SK-N-SH treated with all-trans-retinoic acid at 6 μM for 48 hours (cell line): ENCODE results near the gene MYO16.

Experiments used
- ATAC-seq: fragments of 200-7000 bp; cut with Tn5 transposase; 3 replicates; pipeline ENCODE4 v1.9.1; 2020; ENCODE audit warnings: mild to moderate bottlenecking, moderate library complexity
- ARNTL ChIP-seq: fragments of 450-650 bp; formaldehyde crosslinking; IDR thresholded peaks from 2 replicates; pipeline ENCODE4 v1.5.0; 2020; ENCODE audit warnings: low read depth, mild to moderate bottlenecking, moderate library complexity, borderline replicate concordance
- BACH2 ChIP-seq: fragments of 250-450 bp; sonication (Bioruptor Pico); IDR thresholded peaks from 2 replicates; pipeline ENCODE4 v1.9.0; 2021; ENCODE audit warnings: mild to moderate bottlenecking, borderline replicate concordance
- CSDC2 ChIP-seq: fragments of 250-450 bp; sonication (Bioruptor Pico); IDR thresholded peaks from 2 replicates; pipeline ENCODE4 v1.5.0; 2020; ENCODE audit warnings: mild to moderate bottlenecking, moderate library complexity
- GLIS3 ChIP-seq: fragments of 250-450 bp; sonication (Bioruptor Pico); IDR thresholded peaks from 2 replicates; pipeline ENCODE4 v1.5.0; 2020; ENCODE audit warnings: mild to moderate bottlenecking, moderate library complexity
- ISL1 ChIP-seq: fragments of 250-450 bp; sonication (Bioruptor Pico); IDR thresholded peaks from 2 replicates; pipeline ENCODE4 v2.1.2; 2022; ENCODE audit warnings: mild to moderate bottlenecking, moderate library complexity
- PPARA ChIP-seq: fragments of 250-450 bp; sonication (Bioruptor Pico); IDR thresholded peaks from 2 replicates; pipeline ENCODE4 v1.5.0; 2020; ENCODE audit warnings: mild to moderate bottlenecking, borderline replicate concordance
- SNAI2 ChIP-seq: fragments of 250-450 bp; sonication (Bioruptor Pico); IDR thresholded peaks from 2 replicates; pipeline ENCODE4 v1.5.0; 2020; ENCODE audit warnings: mild to moderate bottlenecking, moderate library complexity
- TCF4 ChIP-seq: fragments of 250-450 bp; sonication (Bioruptor Pico); IDR thresholded peaks from 2 replicates; pipeline ENCODE4 v1.8.0; 2021; ENCODE audit warnings: mild to moderate bottlenecking, moderate library complexity, borderline replicate concordance
- TOX ChIP-seq: fragments of 250-450 bp; sonication (Bioruptor Pico); IDR thresholded peaks from 2 replicates; pipeline ENCODE4 v1.8.0; 2021; ENCODE audit warnings: mild to moderate bottlenecking, moderate library complexity, borderline replicate concordance
- ZC3H10 ChIP-seq: fragments of 250-450 bp; sonication (Bioruptor Pico); IDR thresholded peaks from 2 replicates; pipeline ENCODE4 v1.5.1; 2021; ENCODE audit warnings: mild to moderate bottlenecking, moderate library complexity
- ZFP3 ChIP-seq: fragments of 250-450 bp; sonication (Bioruptor Pico); IDR thresholded peaks from 2 replicates; pipeline ENCODE4 v1.5.0; 2020; ENCODE audit warnings: mild to moderate bottlenecking, moderate library complexity
- ZFP30 ChIP-seq: fragments of 450-650 bp; formaldehyde crosslinking; IDR thresholded peaks from 2 replicates; pipeline ENCODE4 v1.5.0; 2022; ENCODE audit warnings: mild to moderate bottlenecking, moderate library complexity
- ZNF565 ChIP-seq: fragments of 450-650 bp; formaldehyde crosslinking; conservative IDR thresholded peaks from 2 replicates; pipeline ENCODE4 v1.5.0; 2020; ENCODE audit warnings: low read depth, mild to moderate bottlenecking, moderate library complexity
- ZNF70 ChIP-seq: fragments of 450-650 bp; formaldehyde crosslinking; IDR thresholded peaks from 2 replicates; pipeline ENCODE4 v1.5.0; 2020; ENCODE audit warnings: mild to moderate bottlenecking, moderate library complexity
- ZNF8 ChIP-seq: fragments of 450-650 bp; formaldehyde crosslinking; IDR thresholded peaks from 2 replicates; pipeline ENCODE4 v1.5.0; 2020; ENCODE audit warnings: mild to moderate bottlenecking, moderate library complexity
- TF ChIP-seq, protein P1 (sequence below): fragments of 250-450 bp; sonication (Bioruptor Pico); IDR thresholded peaks from 2 replicates; pipeline ENCODE4 v1.8.0; 2021; ENCODE audit warnings: low read depth, mild to moderate bottlenecking, moderate library complexity, borderline replicate concordance
- TF ChIP-seq, protein P2 (sequence below): fragments of 250-450 bp; sonication (Bioruptor Pico); IDR thresholded peaks from 2 replicates; pipeline ENCODE4 v1.5.1; 2021; ENCODE audit warnings: mild to moderate bottlenecking, moderate library complexity
- TF ChIP-seq, protein P3 (sequence below): fragments of 250-450 bp; sonication (Bioruptor Pico); IDR thresholded peaks from 2 replicates; pipeline ENCODE4 v1.5.1; 2020; ENCODE audit warnings: low read depth, mild to moderate bottlenecking, moderate library complexity
- TF ChIP-seq, protein P4 (sequence below): fragments of 250-450 bp; sonication (Bioruptor Pico); IDR thresholded peaks from 2 replicates; pipeline ENCODE4 v1.5.0; 2020; ENCODE audit warnings: mild to moderate bottlenecking, moderate library complexity

The MYO16 gene

DNA sequence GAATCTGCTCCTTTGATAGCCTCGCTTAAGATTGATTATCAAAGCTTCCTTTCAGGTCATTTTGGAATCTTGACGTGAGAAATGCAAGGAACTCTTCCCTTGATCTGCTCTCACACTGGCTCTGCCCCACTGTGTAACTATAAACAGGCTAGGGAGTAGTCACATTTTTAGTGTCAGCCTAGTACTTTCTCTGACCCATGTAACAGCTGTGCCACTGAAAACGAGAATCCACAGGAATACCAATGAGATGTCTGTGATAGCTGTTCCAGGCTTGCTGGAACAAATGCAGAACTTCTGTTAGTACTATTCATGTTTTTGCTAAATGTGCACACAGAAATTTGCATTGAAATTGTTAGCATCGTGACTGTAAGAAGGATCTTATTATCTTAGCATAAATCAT lies 221.3 kb downstream of the MYO16 start:
- no peak for TF ChIP-seq TCF4 (CRISPR knock-in tag)
- TF ChIP-seq ZFP3 (CRISPR knock-in tag), result no peak
- no peak for TF ChIP-seq ZNF8 (CRISPR knock-in tag)
- TF ChIP-seq, protein P1, sequence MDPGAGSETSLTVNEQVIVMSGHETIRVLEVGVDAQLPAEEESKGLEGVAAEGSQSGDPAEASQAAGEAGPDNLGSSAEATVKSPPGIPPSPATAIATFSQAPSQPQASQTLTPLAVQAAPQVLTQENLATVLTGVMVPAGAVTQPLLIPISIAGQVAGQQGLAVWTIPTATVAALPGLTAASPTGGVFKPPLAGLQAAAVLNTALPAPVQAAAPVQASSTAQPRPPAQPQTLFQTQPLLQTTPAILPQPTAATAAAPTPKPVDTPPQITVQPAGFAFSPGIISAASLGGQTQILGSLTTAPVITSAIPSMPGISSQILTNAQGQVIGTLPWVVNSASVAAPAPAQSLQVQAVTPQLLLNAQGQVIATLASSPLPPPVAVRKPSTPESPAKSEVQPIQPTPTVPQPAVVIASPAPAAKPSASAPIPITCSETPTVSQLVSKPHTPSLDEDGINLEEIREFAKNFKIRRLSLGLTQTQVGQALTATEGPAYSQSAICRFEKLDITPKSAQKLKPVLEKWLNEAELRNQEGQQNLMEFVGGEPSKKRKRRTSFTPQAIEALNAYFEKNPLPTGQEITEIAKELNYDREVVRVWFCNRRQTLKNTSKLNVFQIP, result no peak
- no peak for TF ChIP-seq ISL1 (CRISPR knock-in tag)
- TF ChIP-seq, protein P2, sequence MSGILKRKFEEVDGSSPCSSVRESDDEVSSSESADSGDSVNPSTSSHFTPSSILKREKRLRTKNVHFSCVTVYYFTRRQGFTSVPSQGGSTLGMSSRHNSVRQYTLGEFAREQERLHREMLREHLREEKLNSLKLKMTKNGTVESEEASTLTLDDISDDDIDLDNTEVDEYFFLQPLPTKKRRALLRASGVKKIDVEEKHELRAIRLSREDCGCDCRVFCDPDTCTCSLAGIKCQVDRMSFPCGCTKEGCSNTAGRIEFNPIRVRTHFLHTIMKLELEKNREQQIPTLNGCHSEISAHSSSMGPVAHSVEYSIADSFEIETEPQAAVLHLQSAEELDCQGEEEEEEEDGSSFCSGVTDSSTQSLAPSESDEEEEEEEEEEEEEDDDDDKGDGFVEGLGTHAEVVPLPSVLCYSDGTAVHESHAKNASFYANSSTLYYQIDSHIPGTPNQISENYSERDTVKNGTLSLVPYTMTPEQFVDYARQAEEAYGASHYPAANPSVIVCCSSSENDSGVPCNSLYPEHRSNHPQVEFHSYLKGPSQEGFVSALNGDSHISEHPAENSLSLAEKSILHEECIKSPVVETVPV (CRISPR knock-in tag), result no peak
- TF ChIP-seq ZFP30 (CRISPR knock-in tag), result no peak
- TF ChIP-seq TOX (CRISPR knock-in tag), result no peak
- TF ChIP-seq, protein P3, sequence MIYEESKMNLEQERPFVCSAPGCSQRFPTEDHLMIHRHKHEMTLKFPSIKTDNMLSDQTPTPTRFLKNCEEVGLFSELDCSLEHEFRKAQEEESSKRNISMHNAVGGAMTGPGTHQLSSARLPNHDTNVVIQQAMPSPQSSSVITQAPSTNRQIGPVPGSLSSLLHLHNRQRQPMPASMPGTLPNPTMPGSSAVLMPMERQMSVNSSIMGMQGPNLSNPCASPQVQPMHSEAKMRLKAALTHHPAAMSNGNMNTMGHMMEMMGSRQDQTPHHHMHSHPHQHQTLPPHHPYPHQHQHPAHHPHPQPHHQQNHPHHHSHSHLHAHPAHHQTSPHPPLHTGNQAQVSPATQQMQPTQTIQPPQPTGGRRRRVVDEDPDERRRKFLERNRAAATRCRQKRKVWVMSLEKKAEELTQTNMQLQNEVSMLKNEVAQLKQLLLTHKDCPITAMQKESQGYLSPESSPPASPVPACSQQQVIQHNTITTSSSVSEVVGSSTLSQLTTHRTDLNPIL (CRISPR knock-in tag), result no peak
- TF ChIP-seq ZNF565, result no peak
- TF ChIP-seq BACH2 (CRISPR knock-in tag), result no peak
- no peak for TF ChIP-seq ZC3H10 (CRISPR knock-in tag)
- TF ChIP-seq, protein P4, sequence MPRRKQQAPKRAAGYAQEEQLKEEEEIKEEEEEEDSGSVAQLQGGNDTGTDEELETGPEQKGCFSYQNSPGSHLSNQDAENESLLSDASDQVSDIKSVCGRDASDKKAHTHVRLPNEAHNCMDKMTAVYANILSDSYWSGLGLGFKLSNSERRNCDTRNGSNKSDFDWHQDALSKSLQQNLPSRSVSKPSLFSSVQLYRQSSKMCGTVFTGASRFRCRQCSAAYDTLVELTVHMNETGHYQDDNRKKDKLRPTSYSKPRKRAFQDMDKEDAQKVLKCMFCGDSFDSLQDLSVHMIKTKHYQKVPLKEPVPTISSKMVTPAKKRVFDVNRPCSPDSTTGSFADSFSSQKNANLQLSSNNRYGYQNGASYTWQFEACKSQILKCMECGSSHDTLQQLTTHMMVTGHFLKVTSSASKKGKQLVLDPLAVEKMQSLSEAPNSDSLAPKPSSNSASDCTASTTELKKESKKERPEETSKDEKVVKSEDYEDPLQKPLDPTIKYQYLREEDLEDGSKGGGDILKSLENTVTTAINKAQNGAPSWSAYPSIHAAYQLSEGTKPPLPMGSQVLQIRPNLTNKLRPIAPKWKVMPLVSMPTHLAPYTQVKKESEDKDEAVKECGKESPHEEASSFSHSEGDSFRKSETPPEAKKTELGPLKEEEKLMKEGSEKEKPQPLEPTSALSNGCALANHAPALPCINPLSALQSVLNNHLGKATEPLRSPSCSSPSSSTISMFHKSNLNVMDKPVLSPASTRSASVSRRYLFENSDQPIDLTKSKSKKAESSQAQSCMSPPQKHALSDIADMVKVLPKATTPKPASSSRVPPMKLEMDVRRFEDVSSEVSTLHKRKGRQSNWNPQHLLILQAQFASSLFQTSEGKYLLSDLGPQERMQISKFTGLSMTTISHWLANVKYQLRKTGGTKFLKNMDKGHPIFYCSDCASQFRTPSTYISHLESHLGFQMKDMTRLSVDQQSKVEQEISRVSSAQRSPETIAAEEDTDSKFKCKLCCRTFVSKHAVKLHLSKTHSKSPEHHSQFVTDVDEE, result no peak
- no peak for TF ChIP-seq PPARA (CRISPR knock-in tag)
- no peak for TF ChIP-seq GLIS3 (CRISPR knock-in tag)
- TF ChIP-seq ARNTL (CRISPR knock-in tag), result no peak
- no peak for ATAC-seq

DNA sequence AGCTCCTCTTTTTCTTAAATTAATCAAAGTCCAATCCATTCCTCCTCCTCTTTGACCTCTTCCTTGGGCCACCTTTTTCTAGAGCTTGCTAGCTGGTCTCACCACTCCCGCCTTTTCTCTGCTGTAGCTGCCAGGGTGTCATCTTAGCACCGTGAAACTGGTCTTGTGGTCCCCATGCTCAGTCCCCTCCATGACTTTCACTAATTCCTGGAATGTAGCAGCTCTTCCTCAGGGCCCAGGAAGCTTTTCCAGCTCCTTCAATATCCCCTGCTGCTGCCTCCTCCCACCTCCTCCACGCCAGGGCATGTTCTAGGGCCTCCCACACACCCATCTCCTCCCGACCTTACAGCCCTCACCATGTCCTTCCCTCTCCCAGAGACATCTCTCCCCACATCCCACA lies 222.2 kb downstream of the MYO16 start:
- TF ChIP-seq, protein P2 (CRISPR knock-in tag), result no peak
- TF ChIP-seq TCF4 (CRISPR knock-in tag), result no peak
- no peak for TF ChIP-seq SNAI2
- TF ChIP-seq ISL1 (CRISPR knock-in tag), result no peak
- TF ChIP-seq, protein P1, result no peak
- no peak for TF ChIP-seq PPARA (CRISPR knock-in tag)
- TF ChIP-seq GLIS3 (CRISPR knock-in tag), result no peak
- no peak for TF ChIP-seq TOX (CRISPR knock-in tag)

DNA sequence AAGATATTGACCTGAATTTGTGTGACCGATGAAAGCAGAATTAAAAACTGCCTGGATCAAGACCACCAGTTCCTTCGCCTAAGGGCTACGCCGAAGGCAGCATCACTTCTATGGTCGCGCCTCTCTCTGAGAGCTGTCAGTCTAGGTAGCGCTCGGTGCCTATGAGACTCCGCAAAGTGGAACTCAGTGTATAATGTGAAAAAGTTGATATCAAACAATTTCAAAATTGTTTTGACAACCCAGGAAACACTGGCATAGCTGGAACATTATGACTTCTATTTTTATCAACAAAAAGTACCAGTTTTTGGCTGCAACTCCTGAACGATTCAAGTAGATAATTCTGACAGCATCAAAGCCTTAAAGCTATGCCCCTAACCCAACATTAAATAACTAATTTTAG lies 223.6 kb downstream of the MYO16 start:
- TF ChIP-seq ZNF70 (CRISPR knock-in tag) (no peak), ZC3H10 (CRISPR knock-in tag) (no peak), TCF4 (CRISPR knock-in tag) (no peak), CSDC2 (CRISPR knock-in tag) (no peak)
- TF ChIP-seq, protein P1, result no peak
- ATAC-seq, result no peak

More for the DNA sequence above, 222.2 kb downstream of the MYO16 start:
- ATAC-seq, result no peak
